HG03135 (cell line): ENCODE results near the gene ZSWIM6.

ENCODE experiments used
- ATAC-seq: cut with Tn5 transposase; IDR thresholded peaks from one replicate; pipeline ENCODE4 v1.9.1; 2021; ENCODE audit warnings: mild to moderate bottlenecking, moderate library complexity; ENCODE audit not compliant: unreplicated experiment

The ZSWIM6 gene

GRCh38 chr5:61306531-61307131, 25.4 kb upstream of the ZSWIM6 start:
- ATAC-seq, result peak; percentile 72

DNA sequence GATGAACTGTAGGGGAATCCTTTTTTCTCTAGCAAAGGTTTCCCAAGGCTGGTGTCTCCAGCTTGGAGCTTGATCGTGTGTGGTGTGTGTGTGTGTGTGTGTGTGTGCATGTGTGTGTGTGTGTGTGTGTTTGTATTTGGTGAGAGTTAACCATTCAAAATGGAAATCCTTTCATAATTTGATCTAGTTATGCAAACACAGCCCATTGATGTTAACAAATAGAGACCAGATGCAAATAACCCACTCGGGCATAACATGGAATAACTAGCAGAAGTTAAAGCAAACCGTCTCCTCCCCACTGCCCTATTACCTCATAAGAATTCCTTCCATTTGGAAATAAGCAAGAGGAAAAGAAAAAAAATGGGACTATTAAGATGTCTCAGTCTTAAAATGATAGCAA, 24.9 kb upstream of the ZSWIM6 start:
- no peak for ATAC-seq

GRCh38 chr5:61307611-61308010, 24.4 kb upstream of the ZSWIM6 start:
- no peak for ATAC-seq

GRCh38 chr5:61308712-61309111, 23.3 kb upstream of the ZSWIM6 start:
- ATAC-seq, result no peak

- ATAC-seq, result no peak
Observed at GRCh38 chr5:61309115-61309514, 22.9 kb upstream of the ZSWIM6 start.

DNA sequence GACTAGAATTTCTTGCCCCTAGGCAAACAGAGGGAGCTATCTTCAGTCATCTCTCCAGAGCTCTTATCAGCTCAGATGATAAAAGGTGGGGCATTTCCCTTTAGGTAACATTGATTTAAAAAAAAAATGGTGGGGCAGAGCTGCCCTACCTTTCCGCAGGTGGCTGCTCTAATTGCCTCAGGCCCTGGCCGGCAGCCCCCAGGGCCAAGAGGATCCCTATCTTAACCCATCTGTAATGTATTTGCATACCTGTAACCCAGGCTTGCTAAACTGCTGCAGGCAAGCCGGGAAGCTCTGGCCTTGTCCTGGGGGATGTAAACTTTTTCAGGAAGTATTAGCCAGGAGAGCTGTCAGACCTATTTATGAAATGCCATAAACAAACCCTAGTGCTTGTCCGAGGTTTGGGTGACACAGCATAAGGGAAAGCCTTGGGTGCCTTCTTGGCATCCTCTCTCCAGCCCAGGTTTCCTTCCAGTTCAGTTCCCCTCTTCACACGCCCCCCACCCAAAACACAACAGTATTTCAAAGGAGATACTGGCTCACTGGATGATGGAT, 20.9 kb upstream of the ZSWIM6 start:
- no peak for ATAC-seq

- ATAC-seq, result no peak
Observed at GRCh38 chr5:61311836-61312808, 19.9 kb upstream of the ZSWIM6 start.

GRCh38 chr5:61313960-61314681, 17.9 kb upstream of the ZSWIM6 start:
- ATAC-seq, result no peak

GRCh38 chr5:61318376-61318775, 13.7 kb upstream of the ZSWIM6 start:
- no peak for ATAC-seq

GRCh38 chr5:61319388-61320146, 12.5 kb upstream of the ZSWIM6 start:
- peak; percentile 99 for ATAC-seq

GRCh38 chr5:61320860-61321259, 11.2 kb upstream of the ZSWIM6 start:
- no peak for ATAC-seq

GRCh38 chr5:61321669-61322068, 10.4 kb upstream of the ZSWIM6 start:
- ATAC-seq, result no peak

DNA sequence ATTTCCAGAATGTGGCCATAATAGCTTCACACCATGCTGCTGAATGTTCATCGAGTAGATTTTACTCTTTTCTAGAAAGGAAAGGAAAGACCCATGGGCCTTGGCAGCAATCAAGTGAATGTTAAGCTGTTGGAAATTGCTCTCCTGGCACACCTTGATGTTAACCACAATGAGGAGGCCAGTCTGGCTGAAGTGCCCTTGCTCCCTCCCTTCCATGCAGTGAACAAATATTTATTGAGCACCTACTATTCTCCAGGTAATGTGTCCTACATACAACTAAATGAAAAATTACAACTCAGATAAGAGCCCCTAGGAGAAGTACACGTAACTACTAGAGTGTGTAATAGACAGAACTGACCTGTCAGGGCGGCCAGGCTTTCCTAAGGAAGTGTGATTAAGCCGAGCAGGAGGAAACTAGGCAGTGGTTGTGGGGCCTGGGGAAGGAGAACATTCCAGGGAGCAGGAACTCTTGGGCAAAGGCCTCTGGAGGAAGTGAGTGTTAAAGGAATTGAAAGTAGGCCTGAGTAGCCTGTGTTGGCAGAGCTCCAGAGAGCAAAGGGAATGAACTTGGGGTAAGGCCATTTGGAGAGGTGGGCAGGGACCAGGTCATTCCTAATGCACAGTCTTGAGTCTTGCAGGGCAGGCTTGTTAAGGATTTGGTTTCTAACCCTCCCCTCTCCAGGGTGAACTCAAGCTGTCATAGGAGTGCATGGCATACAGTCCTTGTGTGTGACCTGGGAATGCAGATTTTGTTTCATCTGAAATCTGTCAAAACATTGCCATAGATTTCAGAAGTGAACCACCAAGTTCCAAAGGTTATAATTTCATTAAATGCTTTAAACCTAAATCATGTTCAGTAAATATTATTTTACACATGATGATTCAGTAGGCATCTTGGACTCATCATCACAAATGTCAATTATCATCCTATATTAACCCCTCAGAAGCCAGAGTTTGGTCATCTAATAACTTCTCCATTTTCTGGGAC, 9.0 kb upstream of the ZSWIM6 start:
- ATAC-seq, result no peak

DNA sequence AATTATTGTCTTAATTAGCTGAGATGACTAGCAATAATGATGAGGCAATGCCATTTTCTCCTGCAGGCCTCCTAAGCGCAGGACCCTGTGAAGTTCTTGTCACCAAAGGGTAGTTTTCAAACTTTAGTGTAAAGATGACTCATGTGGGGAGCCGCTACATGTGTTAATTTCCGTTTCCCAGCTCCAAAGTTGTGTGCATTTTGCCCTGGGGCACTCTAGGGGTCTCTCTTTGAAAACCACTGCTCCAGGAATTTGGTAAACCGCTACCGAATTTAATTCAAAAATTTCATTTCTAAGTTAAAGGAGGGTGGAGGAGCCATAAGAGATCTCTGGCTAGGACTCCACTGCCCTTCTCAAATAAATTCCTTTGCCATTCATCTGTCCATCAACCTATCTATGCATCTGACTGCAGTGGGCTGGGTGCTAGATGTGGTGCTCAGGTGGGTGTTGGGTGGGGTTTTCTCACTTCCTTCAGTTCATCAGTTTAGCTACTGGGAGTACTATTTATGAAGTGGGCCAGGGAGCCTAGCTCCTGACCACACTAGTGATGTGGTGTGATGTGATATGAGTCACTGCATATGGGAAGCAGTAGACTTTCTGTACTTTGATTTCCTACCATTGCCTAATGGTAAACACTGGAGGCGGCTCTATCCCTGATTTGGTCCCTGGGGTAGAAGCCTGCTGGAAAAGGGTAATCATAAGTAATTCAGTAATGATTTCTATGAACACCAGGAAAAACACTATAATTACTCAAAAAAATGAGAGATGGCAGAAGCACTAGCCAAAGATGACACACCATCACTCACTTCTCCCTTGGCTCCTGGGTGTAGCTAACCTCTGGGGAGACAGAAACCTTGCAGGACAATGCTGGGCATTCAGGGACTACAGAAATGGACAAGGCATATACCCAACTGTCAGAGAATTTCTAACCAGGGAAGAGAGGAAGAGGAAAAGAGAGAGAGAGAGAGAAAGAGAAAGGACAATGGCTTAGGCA, 4.0 kb upstream of the ZSWIM6 start:
- ATAC-seq, result no peak

GRCh38 chr5:61328791-61329549, 3.1 kb upstream of the ZSWIM6 start:
- ATAC-seq, result no peak

DNA sequence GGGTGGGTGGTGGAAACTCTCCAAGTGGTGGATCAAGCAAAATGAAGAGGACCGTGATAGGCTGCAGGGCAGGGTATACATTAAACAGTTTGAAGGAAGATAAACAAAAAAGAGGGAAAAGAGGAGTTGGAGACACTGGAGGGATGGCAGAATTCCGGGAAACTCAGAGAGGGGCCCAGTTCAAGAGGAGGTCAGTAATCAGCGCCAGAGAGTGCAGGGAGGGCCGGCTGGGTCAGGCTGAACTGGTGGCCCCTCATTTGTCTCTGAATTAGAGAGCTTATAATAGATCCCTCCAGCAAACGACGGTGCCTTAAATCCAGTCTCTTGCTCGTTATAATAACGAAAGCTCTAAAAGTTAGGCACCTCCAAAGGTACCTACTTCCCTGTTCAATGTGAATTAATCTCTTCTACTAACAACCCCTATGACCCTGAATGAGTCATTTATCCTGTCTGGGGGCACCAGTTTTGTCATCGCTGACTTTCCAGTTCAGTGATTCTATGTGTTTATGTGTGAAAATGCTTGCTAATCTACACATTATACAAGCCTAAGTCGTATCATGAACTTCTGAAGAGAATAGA, 2.4 kb upstream of the ZSWIM6 start:
- no peak for ATAC-seq

DNA sequence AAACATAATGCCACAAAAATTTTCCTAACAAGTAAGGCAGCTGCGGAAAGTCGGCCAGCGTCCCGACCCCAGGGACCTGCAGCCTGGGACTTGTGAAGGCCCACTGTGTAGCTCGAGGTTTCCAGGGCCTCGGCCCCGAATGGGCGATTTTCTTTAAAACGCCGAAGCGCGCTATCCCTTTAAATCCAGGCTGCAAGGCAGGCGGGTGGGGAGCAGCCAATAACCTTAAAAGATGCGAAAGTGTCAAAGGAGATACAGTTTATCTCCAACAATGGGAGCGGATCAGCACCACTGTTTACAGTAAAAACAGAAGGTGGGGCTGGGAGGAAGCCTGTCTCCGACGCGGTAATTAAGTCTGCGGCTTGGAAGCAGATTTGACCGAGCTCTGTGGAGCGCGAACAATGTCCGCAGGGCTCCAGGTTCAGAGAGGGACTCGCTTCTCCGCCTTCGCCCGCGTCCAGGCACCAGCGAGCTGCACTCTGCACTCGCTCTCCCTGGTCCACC, 1.7 kb upstream of the ZSWIM6 start:
- peak; percentile 3 for ATAC-seq
